ENCODE measurements around the gene SMURF1.

The SMURF1 gene

GRCh38 chr7:99004781-99005500, 139.0 kb downstream of the SMURF1 start:
- no peak for TF ChIP-seq CTCF (IDR thresholded peaks at IDR 0.05)

GRCh38 chr7:99004216-99004615, 139.7 kb downstream of the SMURF1 start:
- no peak for TF ChIP-seq CTCF (IDR thresholded peaks at IDR 0.05)

- no peak for TF ChIP-seq CTCF (IDR thresholded peaks at IDR 0.05)
These were observed 140.5 kb downstream of the SMURF1 start for GRCh38 chr7:99003419-99003818.

GRCh38 chr7:99002827-99003212, 141.1 kb downstream of the SMURF1 start:
- no peak for TF ChIP-seq CTCF (IDR thresholded peaks at IDR 0.05)

- no peak for TF ChIP-seq CTCF (IDR thresholded peaks at IDR 0.05)
These were observed 141.6 kb downstream of the SMURF1 start for GRCh38 chr7:99002148-99002826.

- no peak for TF ChIP-seq CTCF (IDR thresholded peaks at IDR 0.05)
These were observed 142.3 kb downstream of the SMURF1 start for GRCh38 chr7:99001482-99002147.

GRCh38 chr7:99000904-99001465, 142.9 kb downstream of the SMURF1 start:
- TF ChIP-seq CTCF (IDR thresholded peaks at IDR 0.05) = no peak

Measured in LNCAP (cell line).